Measurements from ENCODE around the gene TLCD2.
"Not testable (repeated sequence)": the region's sequence is repeated elsewhere in the genome, so short reads cannot be mapped to it uniquely, and the experiment has no call there.

TLCD2 gene, protein sequence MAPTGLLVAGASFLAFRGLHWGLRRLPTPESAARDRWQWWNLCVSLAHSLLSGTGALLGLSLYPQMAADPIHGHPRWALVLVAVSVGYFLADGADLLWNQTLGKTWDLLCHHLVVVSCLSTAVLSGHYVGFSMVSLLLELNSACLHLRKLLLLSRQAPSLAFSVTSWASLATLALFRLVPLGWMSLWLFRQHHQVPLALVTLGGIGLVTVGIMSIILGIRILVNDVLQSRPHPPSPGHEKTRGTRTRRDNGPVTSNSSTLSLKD

DNA sequence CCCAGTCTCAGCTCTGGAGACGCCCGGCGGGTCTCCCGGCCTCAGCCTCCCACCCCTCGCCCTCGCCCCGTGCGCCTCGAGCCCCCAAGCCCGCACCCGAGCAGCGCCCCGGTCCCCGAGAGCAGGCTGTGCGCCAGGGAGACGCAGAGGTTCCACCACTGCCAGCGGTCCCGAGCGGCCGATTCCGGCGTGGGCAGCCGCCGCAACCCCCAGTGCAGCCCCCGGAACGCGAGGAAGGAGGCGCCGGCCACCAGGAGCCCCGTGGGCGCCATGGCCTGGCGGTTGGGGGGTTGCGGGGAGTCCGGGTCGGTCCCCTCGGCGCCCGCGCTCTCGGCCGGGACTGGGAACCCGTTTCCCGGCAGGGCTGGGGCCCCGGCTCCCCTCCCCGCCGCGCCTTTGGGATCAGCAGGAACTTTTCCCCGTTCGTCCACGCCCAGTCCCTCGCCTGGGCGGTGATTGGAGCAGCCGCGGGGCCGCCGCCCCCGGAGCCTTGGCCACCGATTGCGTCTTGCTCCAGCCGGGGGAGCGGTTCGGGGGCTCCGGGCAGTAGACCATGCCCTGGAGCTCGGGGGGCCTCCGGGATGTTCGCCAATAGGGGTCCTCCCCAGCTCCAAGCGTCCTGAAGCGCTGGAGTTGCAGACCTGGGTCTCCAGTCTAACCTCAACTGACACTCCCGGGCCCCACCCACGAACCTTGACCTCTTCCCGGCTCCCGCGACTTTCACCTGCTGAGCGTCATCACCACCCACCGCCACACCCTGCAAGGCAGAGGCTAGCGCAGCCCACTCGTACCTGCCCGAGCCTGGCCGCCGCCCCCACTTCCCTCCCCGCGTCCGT lies at the start of gene TLCD2:
TSS of gene TLCD2 (minus strand) at position 407 of the 836 bp plus-strand sequence. CDS start at position 272, 135 bp downstream.
- no peak for DNase-seq

DNA sequence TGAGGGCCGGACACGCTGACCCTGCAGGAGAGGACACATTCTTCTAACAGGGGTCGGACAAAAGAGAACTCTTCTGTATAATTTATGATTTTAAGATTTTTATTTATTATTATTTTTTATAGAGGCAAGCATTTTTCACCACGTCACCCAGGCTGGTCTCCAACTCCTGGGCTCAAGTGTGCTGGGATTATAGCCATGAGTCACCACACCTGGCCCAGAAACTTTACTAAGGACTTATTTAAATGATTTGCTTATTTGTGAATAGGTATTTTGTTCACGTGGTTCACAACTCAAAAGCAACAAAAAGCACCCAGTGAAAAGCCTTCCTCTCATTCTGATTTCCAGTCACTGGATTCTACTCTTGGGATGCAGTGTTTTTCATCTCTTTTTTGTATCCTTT lies 49.4 kb upstream of the TLCD2 start:
- no peak for DNase-seq

- no peak for DNase-seq
Measured at GRCh38 chr17:1758807-1759206, 48.6 kb upstream of the TLCD2 start.

DNA sequence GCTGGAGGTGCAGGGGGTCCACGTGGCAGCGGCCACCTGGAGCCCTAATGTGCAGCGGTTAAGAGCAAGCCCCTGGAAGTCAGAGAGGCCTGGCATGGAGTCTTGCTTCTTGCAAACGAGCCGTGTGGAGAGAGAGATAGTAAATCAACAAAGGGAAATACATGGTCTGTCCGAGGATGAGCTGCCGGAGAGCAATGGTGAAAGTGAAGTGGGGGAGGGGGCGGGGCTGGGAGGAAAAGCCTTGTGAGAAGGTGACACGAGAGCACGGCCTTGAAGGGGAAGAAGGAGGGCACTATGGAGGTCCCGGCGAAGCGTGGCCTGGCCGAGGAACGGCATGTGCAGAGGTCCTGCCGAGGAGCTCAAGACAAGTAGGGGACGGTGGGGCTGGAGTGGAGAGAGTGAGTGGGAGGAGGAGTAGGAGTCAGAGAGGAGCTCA lies 45.7 kb upstream of the TLCD2 start:
- DNase-seq: no peak

GRCh38 chr17:1755252-1755826 lies 45.2 kb upstream of the TLCD2 start:
- DNase-seq: no peak

DNA sequence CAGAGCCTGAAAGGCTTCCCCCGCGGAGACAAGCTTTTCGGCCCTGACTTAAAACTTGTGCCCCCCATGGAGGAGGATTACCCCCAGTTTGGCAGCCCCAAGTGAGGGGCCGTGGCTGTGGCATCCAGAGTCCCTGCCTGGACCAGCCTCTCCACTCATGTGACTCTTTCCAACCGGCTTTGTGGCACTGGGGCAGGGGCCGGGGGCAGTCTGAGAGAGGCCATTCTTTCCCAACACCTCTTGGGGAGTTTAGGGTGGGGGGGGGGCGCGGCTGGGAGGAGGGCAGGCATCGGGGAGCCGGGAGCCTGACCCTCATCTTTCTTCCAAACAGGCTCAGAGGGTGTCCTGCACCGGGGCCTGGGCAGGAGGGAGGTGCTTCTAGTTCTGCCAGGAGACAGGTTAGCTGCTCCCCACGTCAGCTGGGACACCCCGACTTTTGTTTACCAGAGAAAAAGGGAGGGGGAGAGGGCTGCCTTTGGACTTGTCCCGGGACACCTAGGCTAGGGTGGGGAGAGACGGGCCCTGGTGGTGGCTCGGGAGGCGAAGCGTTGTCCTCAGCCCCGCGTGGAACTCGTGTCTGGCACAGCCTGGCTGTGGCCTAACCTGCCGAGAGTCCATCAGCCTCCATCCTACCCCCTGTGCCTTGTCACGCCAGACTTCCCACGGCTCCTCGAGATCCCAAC lies 44.4 kb upstream of the TLCD2 start:
- no peak for DNase-seq

DNA sequence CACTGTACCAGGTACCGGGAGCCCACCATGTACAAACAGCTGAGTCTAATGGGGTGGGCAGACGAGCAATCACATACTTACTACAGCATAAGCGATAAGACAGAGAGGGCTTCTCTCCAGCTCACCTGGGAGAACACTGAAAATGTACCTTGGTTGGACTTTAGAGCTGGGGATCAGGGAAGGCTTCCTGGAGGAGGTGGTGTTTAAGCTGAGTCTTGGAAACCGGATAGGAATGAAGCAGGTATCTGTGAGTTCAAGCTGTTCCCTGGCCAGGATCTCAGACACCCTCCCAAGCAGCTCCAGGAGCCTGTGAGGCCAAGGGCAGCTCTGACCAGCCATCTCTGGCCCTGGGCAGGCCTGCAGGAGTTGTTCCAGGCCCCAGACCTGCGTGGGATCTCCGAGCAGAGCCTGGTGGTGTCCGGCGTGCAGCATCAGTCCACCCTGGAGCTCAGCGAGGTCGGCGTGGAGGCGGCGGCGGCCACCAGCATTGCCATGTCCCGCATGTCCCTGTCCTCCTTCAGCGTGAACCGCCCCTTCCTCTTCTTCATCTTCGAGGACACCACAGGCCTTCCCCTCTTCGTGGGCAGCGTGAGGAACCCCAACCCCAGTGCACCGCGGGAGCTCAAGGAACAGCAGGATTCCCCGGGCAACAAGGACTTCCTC lies 43.7 kb upstream of the TLCD2 start:
- DNase-seq: no peak

GRCh38 chr17:1752425-1753262 lies 42.5 kb upstream of the TLCD2 start:
- DNase-seq: no peak

DNA sequence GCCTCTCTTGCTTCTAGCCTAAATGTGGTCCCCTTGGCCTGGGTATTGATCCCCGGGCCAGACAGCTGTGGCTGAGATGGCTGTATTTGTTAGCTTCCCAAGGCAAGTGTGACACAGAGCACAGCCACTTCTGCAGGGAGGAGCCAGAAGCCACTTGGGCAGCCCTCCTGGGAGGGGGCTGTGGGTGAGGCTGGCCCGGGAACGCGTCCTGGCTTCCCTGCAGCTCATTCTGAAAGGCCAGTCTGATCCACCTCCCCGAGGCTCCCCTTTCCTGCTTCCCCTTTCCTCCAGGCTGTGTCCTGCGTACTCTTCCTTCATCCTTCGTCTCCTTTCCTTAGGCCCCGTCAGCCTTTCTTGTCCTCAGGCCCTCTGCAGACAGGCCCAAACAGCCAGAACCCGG lies 40.5 kb upstream of the TLCD2 start:
- no peak for DNase-seq

DNA sequence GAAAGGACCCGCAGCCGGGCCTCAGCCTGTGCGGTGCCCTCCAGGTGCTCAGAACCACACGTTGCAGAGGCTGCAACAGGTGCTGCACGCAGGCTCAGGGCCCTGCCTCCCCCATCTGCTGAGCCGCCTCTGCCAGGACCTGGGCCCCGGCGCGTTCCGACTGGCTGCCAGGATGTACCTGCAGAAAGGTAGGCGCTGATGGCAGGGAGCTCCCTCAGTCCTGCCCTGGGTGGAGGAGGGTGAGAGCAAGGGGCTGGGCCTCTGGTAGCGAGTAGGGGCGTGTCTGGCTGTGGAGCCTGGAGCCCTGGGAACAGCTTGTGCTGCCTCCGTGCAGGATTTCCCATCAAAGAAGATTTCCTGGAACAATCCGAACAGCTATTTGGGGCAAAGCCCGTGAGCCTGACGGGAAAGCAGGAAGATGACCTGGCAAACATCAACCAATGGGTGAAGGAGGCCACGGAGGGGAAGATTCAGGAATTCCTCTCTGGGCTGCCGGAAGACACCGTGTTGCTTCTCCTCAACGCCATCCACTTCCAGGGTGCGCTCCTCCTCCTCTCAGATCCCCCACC lies 36.9 kb upstream of the TLCD2 start:
- no peak for DNase-seq

- no peak for DNase-seq
Measured at GRCh38 chr17:1745513-1746020, 35.4 kb upstream of the TLCD2 start.

- DNase-seq: no peak
Measured at GRCh38 chr17:1744551-1745512, 34.7 kb upstream of the TLCD2 start.

DNA sequence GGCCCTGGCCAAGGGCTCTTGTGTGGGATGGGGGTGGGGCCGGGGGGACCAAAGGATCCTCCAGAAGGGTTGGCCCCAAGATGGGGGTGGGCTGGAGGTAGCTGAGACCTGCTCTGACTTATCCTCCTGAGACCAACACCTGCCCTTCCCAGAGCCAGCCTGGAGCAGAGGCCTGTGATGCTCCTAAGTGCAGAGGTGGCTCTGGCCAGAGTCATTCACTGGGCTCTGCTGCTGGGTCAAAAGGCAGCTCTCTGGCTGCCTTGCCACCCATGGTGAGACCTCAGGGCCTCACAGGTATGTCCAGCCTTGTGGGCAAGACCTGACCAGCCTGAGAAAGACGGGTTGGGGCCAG lies 32.9 kb upstream of the TLCD2 start:
- no peak for DNase-seq

- DNase-seq: no peak
Measured at GRCh38 chr17:1742371-1743087, 32.4 kb upstream of the TLCD2 start, which contains the start of gene SERPINF2. TSS of gene SERPINF2 (plus strand) at chr17:1742871. CDS start at chr17:1744996, 2,125 bp downstream.

- not testable (repeated sequence) for DNase-seq
Measured at GRCh38 chr17:1741899-1742298, 31.7 kb upstream of the TLCD2 start.

GRCh38 chr17:1737531-1738291 lies 27.5 kb upstream of the TLCD2 start:
- DNase-seq: no peak

DNA sequence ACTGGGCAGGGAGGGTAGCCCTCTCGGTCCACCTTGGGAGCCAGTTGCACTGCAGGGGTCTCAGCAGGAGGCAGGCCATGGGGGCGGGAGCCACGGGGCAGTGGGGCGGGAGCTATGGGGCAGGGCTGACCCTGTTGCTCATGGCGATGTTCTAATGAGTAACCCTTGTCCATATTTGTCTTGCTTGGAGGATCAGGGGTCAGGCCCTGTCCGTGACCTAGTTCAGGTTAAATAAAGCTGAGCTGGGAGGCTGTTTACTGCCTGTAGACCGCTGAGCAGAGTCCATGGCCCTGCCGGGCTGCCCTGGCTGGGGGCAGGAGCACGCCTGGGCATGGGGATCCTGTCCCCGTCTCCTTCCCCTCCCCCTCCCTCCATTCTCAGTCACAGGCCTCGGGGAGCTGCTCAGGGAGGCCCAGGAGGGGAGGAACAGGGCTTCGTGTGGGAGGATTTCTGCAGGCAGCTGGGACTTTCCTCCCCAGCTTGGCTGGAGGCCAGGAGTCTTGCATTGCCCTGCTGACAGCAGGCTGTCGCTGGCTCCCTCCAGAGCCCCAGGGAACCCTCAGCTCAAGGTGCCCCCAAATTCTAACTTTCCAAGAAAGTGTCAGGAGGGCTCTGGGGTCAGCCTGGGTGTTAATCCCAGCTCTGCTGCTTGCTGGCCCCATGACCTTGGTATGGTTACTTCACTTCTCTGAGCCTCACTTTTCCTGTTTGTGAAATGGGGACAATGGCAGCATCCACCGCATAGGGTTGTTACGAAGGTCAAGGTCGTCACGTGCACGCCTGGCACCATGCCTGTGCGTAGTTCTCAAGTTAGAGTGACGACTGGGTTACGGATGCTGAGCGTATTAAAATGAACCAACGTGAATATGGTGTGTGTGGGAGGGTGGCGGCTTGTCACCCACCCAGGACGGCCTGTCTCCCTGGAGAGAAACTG lies 26.4 kb upstream of the TLCD2 start:
- no peak for DNase-seq

Measured in NCI-H2029 treated with DMSO at 0.1 percent for 48 hours (cell line).